Heart left ventricle (tissue), 13 donors: Measurements from ENCODE around the gene MINDY4.
"Not testable (repeated sequence)": the region's sequence is repeated elsewhere in the genome, so short reads cannot be mapped to it uniquely, and the experiment has no call there.

Source experiments
- POLR2A ChIP-seq, 2 donors: fragments of 450-650 bp; IDR thresholded peaks; one replicate each; pipeline ENCODE4 v1.6.1; 2017; ENCODE audit warnings: antibody characterized with exemption in 2 of 2, mild to moderate bottlenecking in 2 of 2, moderate library complexity in 2 of 2
- TF ChIP-seq, protein P1 (sequence below), 12 donors: fragments of 200-600 bp; sonication (generic) in 4 of 12; IDR thresholded peaks; one replicate each; pipeline versions ENCODE4 v1.5.0 to v1.8.0; 2018 to 2022; ENCODE audit warnings: antibody characterized with exemption in 12 of 12, mild to moderate bottlenecking in 5 of 12
- donor health status: ischemic (EF 13 %, LVEDD 7.1; RV severe dilation, severe dysfunction).
- donor health status: DM: no; HTN: yes; CAD: no.
- donor health status: DM: no; HTN: no; CAD: no.
- donor health status: ischemic (EF 25% LVEDD 6.9; RV normal size, moderate dysfunction).
- donor health status: ischemic (EF 25% LVEDD 5.7; RV mildly dilated, moderate dysfunction).
- donor health status: ischemic (EF 35%, LVEDD 5.7; RV mildly dilated, moderate dysfunction).
- donor health status: nonischemic (EF 11% LVEDD 7.7; RV severe dilation, severe dysfunction).
- donor health status: DM: yes; HTN: yes; CAD: no.
- donor health status: PGD.
- donor health status: ischemic (EF 29% LVEDD 5.4; RV normal size, mild dysfunction).
- donor health status: nonischemic (EF 23%, LVEDD 6.1; RV moderate dilation, normal function).

DNA sequence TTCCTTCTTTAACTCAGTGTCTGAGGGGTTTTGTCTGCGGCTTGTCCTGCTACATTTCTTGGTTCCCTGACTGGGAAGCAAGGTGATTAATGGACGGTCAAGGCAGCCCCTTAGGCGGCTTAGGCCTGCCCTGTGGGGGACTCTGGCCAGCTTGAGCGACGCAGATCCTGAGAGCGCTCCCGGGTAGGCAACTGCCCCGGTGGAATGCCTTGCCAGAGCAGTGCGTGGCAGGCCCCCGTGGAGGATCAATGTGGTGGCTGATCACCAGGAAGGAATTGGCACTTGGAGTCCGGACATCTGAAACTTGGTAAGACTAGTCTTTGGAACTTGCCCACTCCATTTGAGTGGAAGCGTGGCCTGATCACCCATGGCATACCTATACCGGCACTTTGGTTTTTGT, 36.7 kb downstream of the MINDY4 start:
- TF ChIP-seq, protein P1, sequence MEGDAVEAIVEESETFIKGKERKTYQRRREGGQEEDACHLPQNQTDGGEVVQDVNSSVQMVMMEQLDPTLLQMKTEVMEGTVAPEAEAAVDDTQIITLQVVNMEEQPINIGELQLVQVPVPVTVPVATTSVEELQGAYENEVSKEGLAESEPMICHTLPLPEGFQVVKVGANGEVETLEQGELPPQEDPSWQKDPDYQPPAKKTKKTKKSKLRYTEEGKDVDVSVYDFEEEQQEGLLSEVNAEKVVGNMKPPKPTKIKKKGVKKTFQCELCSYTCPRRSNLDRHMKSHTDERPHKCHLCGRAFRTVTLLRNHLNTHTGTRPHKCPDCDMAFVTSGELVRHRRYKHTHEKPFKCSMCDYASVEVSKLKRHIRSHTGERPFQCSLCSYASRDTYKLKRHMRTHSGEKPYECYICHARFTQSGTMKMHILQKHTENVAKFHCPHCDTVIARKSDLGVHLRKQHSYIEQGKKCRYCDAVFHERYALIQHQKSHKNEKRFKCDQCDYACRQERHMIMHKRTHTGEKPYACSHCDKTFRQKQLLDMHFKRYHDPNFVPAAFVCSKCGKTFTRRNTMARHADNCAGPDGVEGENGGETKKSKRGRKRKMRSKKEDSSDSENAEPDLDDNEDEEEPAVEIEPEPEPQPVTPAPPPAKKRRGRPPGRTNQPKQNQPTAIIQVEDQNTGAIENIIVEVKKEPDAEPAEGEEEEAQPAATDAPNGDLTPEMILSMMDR (IDR thresholded peaks at IDR 0.05): not testable (repeated sequence)
- TF ChIP-seq POLR2A (IDR thresholded peaks at IDR 0.05): not testable (repeated sequence)
